Measurements from ENCODE around the gene CPO. TPM values are rescaled to one million over a fixed set of nuclear protein-coding genes. Genes with fewer than 3 reads are reported as not detected.

The CPO gene
- total and polyA plus RNA-seq, 2 experiments from 2014 or later: not detected

DNA sequence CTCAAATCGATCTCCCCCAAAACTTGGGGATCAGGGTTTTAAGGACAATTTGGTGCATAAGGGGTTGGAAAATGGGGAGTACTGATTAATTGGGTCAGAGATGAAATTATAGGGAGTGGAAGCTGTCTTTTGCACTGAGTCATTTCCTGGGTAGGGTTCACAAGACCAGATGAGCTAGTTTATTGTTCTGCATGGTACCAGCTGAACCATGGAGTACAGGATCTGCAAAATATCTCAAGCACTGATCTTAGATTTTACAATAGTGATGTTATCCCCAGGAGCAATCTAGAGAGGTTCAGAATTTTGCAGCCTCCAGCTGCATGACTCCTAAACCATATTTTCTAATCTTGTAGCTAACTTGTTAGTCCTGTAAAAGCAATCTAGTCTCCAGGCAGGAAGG lies 73.1 kb downstream of the CPO start:
- H3K79me2 ChIP-seq: no peaks in the 10 kb centered on the region
- no peak overlapping the region for H3K4me2 ChIP-seq
- no peaks in the 10 kb centered on the region for H4K20me1 ChIP-seq (ENCODE audit: insufficient read depth, poor library complexity, severe bottlenecking)
- DNase-seq (ENCODE audit: low spot score): no peak
- WGBS (ENCODE audit: low lambda C conversion rate, missing lambda C conversion rate): 85% methylated on average over 1 of the region's 1 CpG
- no peak overlapping the region for H3K4me3 ChIP-seq
- no peaks in the 10 kb centered on the region for H3K27me3 ChIP-seq
- H3K36me3 ChIP-seq (replicated peaks; ENCODE audit: insufficient read depth, low read depth): no peaks in the 10 kb centered on the region
- TF ChIP-seq EZH2 (IDR thresholded peaks at IDR 0.05; ENCODE audit: borderline replicate concordance): no peak
- no peak for TF ChIP-seq EZH2phosphoT487 (IDR thresholded peaks at IDR 0.05; ENCODE audit: low read depth, severe bottlenecking, unreplicated experiment)
- TF ChIP-seq, protein P1, sequence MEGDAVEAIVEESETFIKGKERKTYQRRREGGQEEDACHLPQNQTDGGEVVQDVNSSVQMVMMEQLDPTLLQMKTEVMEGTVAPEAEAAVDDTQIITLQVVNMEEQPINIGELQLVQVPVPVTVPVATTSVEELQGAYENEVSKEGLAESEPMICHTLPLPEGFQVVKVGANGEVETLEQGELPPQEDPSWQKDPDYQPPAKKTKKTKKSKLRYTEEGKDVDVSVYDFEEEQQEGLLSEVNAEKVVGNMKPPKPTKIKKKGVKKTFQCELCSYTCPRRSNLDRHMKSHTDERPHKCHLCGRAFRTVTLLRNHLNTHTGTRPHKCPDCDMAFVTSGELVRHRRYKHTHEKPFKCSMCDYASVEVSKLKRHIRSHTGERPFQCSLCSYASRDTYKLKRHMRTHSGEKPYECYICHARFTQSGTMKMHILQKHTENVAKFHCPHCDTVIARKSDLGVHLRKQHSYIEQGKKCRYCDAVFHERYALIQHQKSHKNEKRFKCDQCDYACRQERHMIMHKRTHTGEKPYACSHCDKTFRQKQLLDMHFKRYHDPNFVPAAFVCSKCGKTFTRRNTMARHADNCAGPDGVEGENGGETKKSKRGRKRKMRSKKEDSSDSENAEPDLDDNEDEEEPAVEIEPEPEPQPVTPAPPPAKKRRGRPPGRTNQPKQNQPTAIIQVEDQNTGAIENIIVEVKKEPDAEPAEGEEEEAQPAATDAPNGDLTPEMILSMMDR (IDR thresholded peaks at IDR 0.05; ENCODE audit: poor library complexity): no peak
- H3K4me1 ChIP-seq (ENCODE audit: insufficient read depth): no peaks in the 10 kb centered on the region
- H3K9me2 ChIP-seq (replicated peaks; ENCODE audit: insufficient read depth): no peaks in the 10 kb centered on the region
- H3K9me3 ChIP-seq (ENCODE audit: low read depth): no peaks in the 10 kb centered on the region
- H2AFZ ChIP-seq: no peak overlapping the region
- H3K27ac ChIP-seq: no peak overlapping the region

DNA sequence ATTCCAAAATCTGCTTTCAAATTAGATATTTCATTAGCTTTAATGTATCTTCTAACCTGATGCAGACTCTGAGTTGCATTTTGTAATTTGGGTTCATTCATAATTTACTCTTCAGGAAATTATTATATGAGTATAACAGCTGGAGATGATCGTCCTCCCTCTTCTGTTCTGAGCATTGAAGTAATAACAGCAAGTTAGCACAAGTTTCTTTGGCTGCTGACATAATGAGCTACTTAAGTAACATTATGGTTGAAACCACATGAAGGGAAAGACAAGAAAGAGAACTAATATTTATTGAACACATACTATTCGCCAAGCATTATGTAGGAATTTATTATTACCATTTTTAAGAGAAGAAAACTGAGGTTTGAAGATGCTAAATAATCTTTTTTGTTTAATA lies 75.1 kb downstream of the CPO start:
- no peaks in the 10 kb centered on the region for H3K4me1 ChIP-seq (ENCODE audit: insufficient read depth)
- no peak overlapping the region for H2AFZ ChIP-seq
- WGBS (ENCODE audit: low lambda C conversion rate, missing lambda C conversion rate): 86% methylated on average over 2 of the region's 2 CpGs
- no peaks in the 10 kb centered on the region for H3K9me3 ChIP-seq (ENCODE audit: low read depth)
- no peak overlapping the region for H3K4me2 ChIP-seq
- no peaks in the 10 kb centered on the region for H3K36me3 ChIP-seq (replicated peaks; ENCODE audit: insufficient read depth, low read depth)
- no peaks in the 10 kb centered on the region for H3K27me3 ChIP-seq
- no peak overlapping the region for H3K27ac ChIP-seq
- H3K79me2 ChIP-seq: no peaks in the 10 kb centered on the region
- TF ChIP-seq EZH2phosphoT487 (IDR thresholded peaks at IDR 0.05; ENCODE audit: low read depth, severe bottlenecking, unreplicated experiment) (no peak), EZH2 (IDR thresholded peaks at IDR 0.05; ENCODE audit: borderline replicate concordance) (no peak)
- TF ChIP-seq, protein P1 (IDR thresholded peaks at IDR 0.05; ENCODE audit: poor library complexity): no peak
- no peak for DNase-seq (ENCODE audit: low spot score)
- H4K20me1 ChIP-seq (ENCODE audit: insufficient read depth, poor library complexity, severe bottlenecking): no peaks in the 10 kb centered on the region
- H3K4me3 ChIP-seq: no peak overlapping the region
- H3K9me2 ChIP-seq (replicated peaks; ENCODE audit: insufficient read depth): no peaks in the 10 kb centered on the region

DNA sequence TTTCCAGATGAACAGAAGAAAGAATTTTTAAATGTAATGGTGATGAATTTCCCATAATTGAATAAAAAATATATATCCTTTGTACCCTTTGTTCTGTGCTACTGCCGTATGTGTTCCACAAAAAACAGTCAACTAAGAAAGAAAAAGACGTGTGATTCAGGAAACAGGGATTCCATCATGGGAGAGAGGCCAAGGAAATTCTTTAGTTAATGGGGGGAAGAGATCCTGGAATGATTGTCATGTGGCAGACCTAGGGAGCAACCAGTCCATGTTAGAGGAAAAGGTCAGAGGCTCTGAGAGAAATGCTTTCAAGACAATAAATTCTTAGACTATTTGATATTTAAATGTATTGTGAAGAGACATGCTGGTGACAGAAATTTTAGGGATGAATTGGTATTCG lies 76.6 kb downstream of the CPO start:
- H3K9me3 ChIP-seq (ENCODE audit: low read depth): no peaks in the 10 kb centered on the region
- no peaks in the 10 kb centered on the region for H3K4me1 ChIP-seq (ENCODE audit: insufficient read depth)
- 79% methylated on average over 3 of the region's 3 CpGs for WGBS (ENCODE audit: low lambda C conversion rate, missing lambda C conversion rate)
- no peaks in the 10 kb centered on the region for H4K20me1 ChIP-seq (ENCODE audit: insufficient read depth, poor library complexity, severe bottlenecking)
- no peak overlapping the region for H3K4me3 ChIP-seq
- no peak overlapping the region for H2AFZ ChIP-seq
- H3K9me2 ChIP-seq (replicated peaks; ENCODE audit: insufficient read depth): no peaks in the 10 kb centered on the region
- H3K27ac ChIP-seq: no peak overlapping the region
- H3K4me2 ChIP-seq: no peak overlapping the region
- no peaks in the 10 kb centered on the region for H3K27me3 ChIP-seq
- H3K36me3 ChIP-seq (replicated peaks; ENCODE audit: insufficient read depth, low read depth): no peaks in the 10 kb centered on the region
- TF ChIP-seq, protein P1 (IDR thresholded peaks at IDR 0.05; ENCODE audit: poor library complexity): no peak
- TF ChIP-seq EZH2 (IDR thresholded peaks at IDR 0.05; ENCODE audit: borderline replicate concordance) (no peak), EZH2phosphoT487 (IDR thresholded peaks at IDR 0.05; ENCODE audit: low read depth, severe bottlenecking, unreplicated experiment) (no peak)
- DNase-seq (ENCODE audit: low spot score): no peak
- H3K79me2 ChIP-seq: no peaks in the 10 kb centered on the region

Other genes starting within 250 kb of the CPO start
- gene DYTN, start 221.1 kb upstream of the CPO start, total RNA-seq: not detected in 2 replicates
- gene DYTN, start 221.1 kb upstream of the CPO start, polyA plus RNA-seq: not detected in 2 replicates
- gene MDH1B, start 174.2 kb upstream of the CPO start, total RNA-seq: 0.07 and 0.16 TPM in 2 replicates
- 0.35 and 0.67 TPM in 2 replicates for gene MDH1B, start 174.2 kb upstream of the CPO start, polyA plus RNA-seq
- gene FASTKD2, start 173.9 kb upstream of the CPO start, total RNA-seq: 34.4 and 37.9 TPM in 2 replicates
- 17.7 and 20.0 TPM in 2 replicates for gene FASTKD2, start 173.9 kb upstream of the CPO start, polyA plus RNA-seq
- 6.3 and 18.6 TPM in 2 replicates for gene KLF7, start 226.4 kb downstream of the CPO start, total RNA-seq
- 7.9 and 8.4 TPM in 2 replicates for gene KLF7, start 226.4 kb downstream of the CPO start, polyA plus RNA-seq